Head of caudate nucleus (tissue), 42 donors: ENCODE data around the gene ARHGDIG.
"Not testable (repeated sequence)": the region's sequence is repeated elsewhere in the genome, so short reads cannot be mapped to it uniquely, and the experiment has no call there.

ENCODE experiments used
- DNase-seq, 42 donors: peaks; one replicate each; pipeline versions ENCODE4 v3.0.0 to v3.0.0-alpha.2; 2020 to 2021; ENCODE audit warnings: mixed read lengths in 7 of 42
- intact Hi-C: fragments of 100-400 bp; cut with DNase I; formaldehyde crosslinking; loops from one replicate; pipeline ENCODE4 v1.15.0; 2022

Gene ARHGDIG

GRCh38 chr16:280552-280951 lies at the start of gene ARHGDIG:
TSS of gene ARHGDIG (plus strand) at chr16:280591. CDS start at chr16:280681, 90 bp downstream.
- intact Hi-C loops: no loop called here

GRCh38 chr16:230949-231348 lies 49.4 kb upstream of the ARHGDIG start:
- DNase-seq: peak in 1 of 42 donors; percentile 30
- intact Hi-C loops: loop anchor here (10.0 kb wide), 1 partner anchor 124 kb away; the partner anchor contains the start of gene AXIN1

More at GRCh38 chr16:280552-280951, at the start of gene ARHGDIG:
- DNase-seq: peak in 1 of 42 donors; percentile 24

- intact Hi-C loops: loop anchor here (10.0 kb wide), 1 partner anchor 120 kb away; the partner anchor contains the start of gene AXIN1
- DNase-seq: peak; percentile 77 to 97 (median 94)
Measured at GRCh38 chr16:234468-235305, 45.7 kb upstream of the ARHGDIG start, which contains the start of gene FAM234A. TSS of gene FAM234A (plus strand) at chr16:234821. CDS start at chr16:254414, 19,593 bp downstream.

GRCh38 chr16:239948-240277 lies 40.5 kb upstream of the ARHGDIG start:
- peak in 18 of 42 donors; percentile 12 to 69 (median 38) for DNase-seq
- intact Hi-C loops: loop anchor here (10.0 kb wide), 1 partner anchor 115 kb away; the partner anchor contains the start of gene AXIN1

GRCh38 chr16:240559-240958 lies 39.8 kb upstream of the ARHGDIG start:
- no peak for DNase-seq
- intact Hi-C loops: no loop called here

- DNase-seq: no peak
- intact Hi-C loops: no loop called here
Measured at GRCh38 chr16:242281-242680, 38.1 kb upstream of the ARHGDIG start.

- intact Hi-C loops: no loop called here
- no peak for DNase-seq
Measured at GRCh38 chr16:243348-243747, 37.0 kb upstream of the ARHGDIG start.

- intact Hi-C loops: no loop called here
Measured at GRCh38 chr16:245105-245504, 35.3 kb upstream of the ARHGDIG start.

GRCh38 chr16:247027-247426 lies 33.4 kb upstream of the ARHGDIG start:
- no peak for DNase-seq
- intact Hi-C loops: no loop called here

More at GRCh38 chr16:245105-245504, 35.3 kb upstream of the ARHGDIG start:
- no peak for DNase-seq

- no peak for DNase-seq
Measured at GRCh38 chr16:249431-249830, 31.0 kb upstream of the ARHGDIG start.

GRCh38 chr16:252366-253337 lies 27.7 kb upstream of the ARHGDIG start:
- DNase-seq: no peak
- intact Hi-C loops: no loop called here

More at GRCh38 chr16:249431-249830, 31.0 kb upstream of the ARHGDIG start:
- intact Hi-C loops: no loop called here

GRCh38 chr16:253833-254232 lies 26.6 kb upstream of the ARHGDIG start:
- intact Hi-C loops: no loop called here
- no peak for DNase-seq

- no peak for DNase-seq
- intact Hi-C loops: no loop called here
Measured at GRCh38 chr16:254461-254860, 25.9 kb upstream of the ARHGDIG start.

- intact Hi-C loops: no loop called here
- no peak for DNase-seq
Measured at GRCh38 chr16:255183-255582, 25.2 kb upstream of the ARHGDIG start.

GRCh38 chr16:258091-258490 lies 22.3 kb upstream of the ARHGDIG start:
- intact Hi-C loops, DNase-seq: not testable (repeated sequence)

GRCh38 chr16:259226-259625 lies 21.2 kb upstream of the ARHGDIG start:
- intact Hi-C loops: no loop called here
- DNase-seq: no peak

GRCh38 chr16:259814-260253 lies 20.6 kb upstream of the ARHGDIG start:
- intact Hi-C loops: no loop called here

GRCh38 chr16:260326-260725 lies 20.1 kb upstream of the ARHGDIG start:
- intact Hi-C loops: no loop called here

More at GRCh38 chr16:259814-260253, 20.6 kb upstream of the ARHGDIG start:
- DNase-seq: no peak

GRCh38 chr16:261031-261691 lies 19.2 kb upstream of the ARHGDIG start:
- intact Hi-C loops: no loop called here
- no peak for DNase-seq

More at GRCh38 chr16:260326-260725, 20.1 kb upstream of the ARHGDIG start:
- DNase-seq: no peak
